NB4 (cell line): ENCODE results near the gene ANKRD13D.

Source experiments
- CTCF ChIP-seq: IDR thresholded peaks from one replicate; pipeline ENCODE4 v1.5.1; 2012; ENCODE audit warnings: low read depth, low read length
- MAX ChIP-seq: IDR thresholded peaks from 2 replicates; pipeline ENCODE4 v1.6.1; 2011; ENCODE audit warnings: low read depth, low read length
- POLR2A ChIP-seq: IDR thresholded peaks from 2 replicates; pipeline ENCODE4 v1.6.1; 2011; ENCODE audit warnings: mild to moderate bottlenecking; ENCODE audit not compliant: insufficient read length; ENCODE audit errors: extremely low read depth

DNA sequence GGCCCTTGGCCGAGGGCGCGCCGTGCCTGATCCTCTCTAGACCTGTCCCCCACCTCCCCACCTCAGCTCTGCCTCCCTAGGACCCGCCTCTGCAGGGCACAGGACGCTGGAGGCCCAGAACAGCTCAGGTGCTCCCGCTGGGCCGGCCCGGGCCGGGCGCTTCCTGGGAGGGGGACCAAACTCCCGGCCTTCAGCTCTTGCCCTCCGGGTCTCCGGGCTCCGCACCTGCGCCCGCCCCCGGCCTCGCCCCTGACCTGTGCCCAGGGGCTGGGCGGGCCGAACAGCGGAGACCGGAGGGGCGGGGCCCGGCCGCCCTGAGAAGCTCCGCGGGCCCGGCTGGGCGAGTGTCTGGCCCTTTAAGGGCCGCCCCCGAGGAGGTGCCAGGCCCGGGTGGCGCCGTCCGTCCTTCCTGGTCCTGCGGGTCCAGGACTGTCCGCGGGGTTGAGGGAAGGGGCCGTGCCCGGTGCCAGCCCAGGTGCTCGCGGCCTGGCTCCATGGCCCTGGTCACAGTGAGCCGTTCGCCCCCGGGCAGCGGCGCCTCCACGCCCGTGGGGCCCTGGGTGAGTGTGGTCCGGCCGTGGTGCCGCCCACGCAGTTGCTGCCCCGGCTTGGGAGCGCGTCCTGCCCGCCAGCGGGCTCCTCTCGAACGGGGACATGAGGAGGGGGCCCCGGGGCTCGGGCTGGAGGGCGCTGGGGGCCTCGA is 14.2 kb downstream of the ANKRD13D start, which contains the start of gene SSH3:
- TF ChIP-seq MAX (no peak), POLR2A (no peak), CTCF (no peak)
